ENCODE data around the gene TENT5A.

The TENT5A gene

GRCh38 chr6:81714684-81715083, 37.8 kb downstream of the TENT5A start:
- H3K79me2 ChIP-seq (ENCODE audit: insufficient read depth, low read length) = no peaks in the 10 kb centered on the region
- H3K9me3 ChIP-seq (ENCODE audit: low read length) = no peaks in the 10 kb centered on the region
- H2AFZ ChIP-seq (ENCODE audit: low read length) = no peak overlapping the region
- no peaks in the 10 kb centered on the region for H3K4me1 ChIP-seq (ENCODE audit: insufficient read depth, low read length, severe bottlenecking)
- no peaks in the 10 kb centered on the region for H3F3A ChIP-seq (ENCODE audit: insufficient read depth, low read length)
- H3K27me3 ChIP-seq (ENCODE audit: insufficient read depth, low read length) = no peaks in the 10 kb centered on the region
- H3K27ac ChIP-seq (ENCODE audit: low read depth, low read length, poor library complexity, severe bottlenecking) = no peak overlapping the region
- no peaks in the 10 kb centered on the region for H3K9me2 ChIP-seq (ENCODE audit: low read depth, low read length)
- no peaks in the 10 kb centered on the region for H4K20me1 ChIP-seq (ENCODE audit: insufficient read depth, low read length)
- H3K4me2 ChIP-seq (ENCODE audit: low read length) = no peak overlapping the region
- H3K9ac ChIP-seq (ENCODE audit: low read length) = no peak overlapping the region
- H3K4me3 ChIP-seq (ENCODE audit: low read depth, low read length, poor library complexity, severe bottlenecking) = no peak overlapping the region
- no peak for TF ChIP-seq CTCF (IDR thresholded peaks at IDR 0.05; ENCODE audit: low read length)
- no peak for TF ChIP-seq EZH2 (IDR thresholded peaks at IDR 0.05; ENCODE audit: borderline replicate concordance, low read length)
- H3K36me3 ChIP-seq (ENCODE audit: insufficient read depth, low read length) = no peaks in the 10 kb centered on the region

GRCh38 chr6:81713205-81713604, 39.3 kb downstream of the TENT5A start:
- Histone ChIP-seq H3K36me3 (ENCODE audit: insufficient read depth, low read length) (no peaks in the 10 kb centered on the region), H3K9me3 (ENCODE audit: low read length) (no peaks in the 10 kb centered on the region)

GRCh38 chr6:81708113-81708699, 44.3 kb downstream of the TENT5A start:
- H3K4me1 ChIP-seq (ENCODE audit: insufficient read depth, low read length, severe bottlenecking) = no peaks in the 10 kb centered on the region
- no peak overlapping the region for H3K4me2 ChIP-seq (ENCODE audit: low read length)
- H3K4me3 ChIP-seq (ENCODE audit: low read depth, low read length, poor library complexity, severe bottlenecking) = no peak overlapping the region
- no peaks in the 10 kb centered on the region for H4K20me1 ChIP-seq (ENCODE audit: insufficient read depth, low read length)
- TF ChIP-seq EZH2 (IDR thresholded peaks at IDR 0.05; ENCODE audit: borderline replicate concordance, low read length) (no peak), CTCF (IDR thresholded peaks at IDR 0.05; ENCODE audit: low read length) (no peak)
- H2AFZ ChIP-seq (ENCODE audit: low read length) = no peak overlapping the region
- no peak overlapping the region for H3K27ac ChIP-seq (ENCODE audit: low read depth, low read length, poor library complexity, severe bottlenecking)
- no peaks in the 10 kb centered on the region for H3F3A ChIP-seq (ENCODE audit: insufficient read depth, low read length)
- H3K9me3 ChIP-seq (ENCODE audit: low read length) = no peaks in the 10 kb centered on the region
- H3K79me2 ChIP-seq (ENCODE audit: insufficient read depth, low read length) = no peaks in the 10 kb centered on the region
- H3K36me3 ChIP-seq (ENCODE audit: insufficient read depth, low read length) = no peaks in the 10 kb centered on the region
- no peaks in the 10 kb centered on the region for H3K27me3 ChIP-seq (ENCODE audit: insufficient read depth, low read length)
- no peak overlapping the region for H3K9ac ChIP-seq (ENCODE audit: low read length)
- H3K9me2 ChIP-seq (ENCODE audit: low read depth, low read length) = no peaks in the 10 kb centered on the region

More at GRCh38 chr6:81713205-81713604, 39.3 kb downstream of the TENT5A start:
- Histone ChIP-seq H4K20me1 (ENCODE audit: insufficient read depth, low read length) (no peaks in the 10 kb centered on the region), H3K27me3 (ENCODE audit: insufficient read depth, low read length) (no peaks in the 10 kb centered on the region), H3K79me2 (ENCODE audit: insufficient read depth, low read length) (no peaks in the 10 kb centered on the region), H3K9ac (ENCODE audit: low read length) (no peak overlapping the region), H3F3A (ENCODE audit: insufficient read depth, low read length) (no peaks in the 10 kb centered on the region), H3K4me2 (ENCODE audit: low read length) (no peak overlapping the region), H2AFZ (ENCODE audit: low read length) (no peak overlapping the region), H3K4me3 (ENCODE audit: low read depth, low read length, poor library complexity, severe bottlenecking) (no peak overlapping the region), H3K27ac (ENCODE audit: low read depth, low read length, poor library complexity, severe bottlenecking) (no peak overlapping the region), H3K4me1 (ENCODE audit: insufficient read depth, low read length, severe bottlenecking) (no peaks in the 10 kb centered on the region), H3K9me2 (ENCODE audit: low read depth, low read length) (no peaks in the 10 kb centered on the region)
- TF ChIP-seq CTCF (IDR thresholded peaks at IDR 0.05; ENCODE audit: low read length) = no peak
- no peak for TF ChIP-seq EZH2 (IDR thresholded peaks at IDR 0.05; ENCODE audit: borderline replicate concordance, low read length)
